Measurements from ENCODE around the gene IL12RB2.
"Not testable (repeated sequence)": the region's sequence is repeated elsewhere in the genome, so short reads cannot be mapped to it uniquely, and the experiment has no call there.

GRCh38 chr1:67400029-67400786, 92.5 kb downstream of the IL12RB2 start:
- TF ChIP-seq CTCF (conservative IDR thresholded peaks at IDR 0.05); EZH2 (IDR thresholded peaks at IDR 0.05; ENCODE audit: low read depth): not testable (repeated sequence)

Measured in PC-9 (cell line).